Measurements from ENCODE around the gene GGA1. TPM values are rescaled to one million over a fixed set of nuclear protein-coding genes. Genes with fewer than 3 reads are reported as not detected.
"Not testable (repeated sequence)": the region's sequence is repeated elsewhere in the genome, so short reads cannot be mapped to it uniquely, and the experiment has no call there.

Gene GGA1
- total RNA-seq, 1 donor from 2014 or later, result 56.1 TPM

DNA sequence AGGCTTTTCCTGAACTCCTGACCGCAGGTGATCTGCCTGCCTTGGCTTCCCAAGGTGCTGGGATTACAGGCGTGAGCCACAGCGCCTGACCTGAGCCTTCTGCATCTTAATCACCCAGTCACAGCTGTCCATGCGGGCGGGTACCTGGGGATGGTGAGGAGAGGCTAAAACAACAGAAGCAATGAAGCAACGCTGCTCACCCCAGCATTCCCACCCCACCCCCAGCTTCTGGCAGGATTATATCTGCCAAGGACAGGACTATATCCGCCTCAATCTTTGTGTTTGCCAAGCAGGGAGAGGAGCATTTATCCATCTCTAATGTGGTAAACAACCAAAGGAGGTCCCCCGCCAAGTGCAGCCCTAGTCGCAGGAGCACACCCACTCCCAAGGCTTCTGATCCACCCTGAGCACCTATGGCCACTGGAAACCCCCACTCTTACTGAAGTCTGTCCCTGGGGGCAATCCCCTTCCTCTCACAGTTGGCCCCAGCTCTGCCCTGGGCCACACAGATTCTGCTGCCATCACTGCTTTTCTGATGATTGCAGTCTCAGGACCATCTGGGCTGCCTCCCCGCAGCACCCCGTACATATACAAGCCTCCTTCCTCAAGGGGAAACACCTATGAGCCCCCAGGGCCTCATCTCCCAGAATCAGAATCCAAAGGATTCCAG, 20.0 kb upstream of the GGA1 start:
- H3K27me3 Mint-ChIP-seq (ENCODE audit: unreplicated experiment), result peaks cover 8% of the 10 kb centered on the region
- H3K4me3 Mint-ChIP-seq (ENCODE audit: unreplicated experiment), result no peak overlapping the region
- DNase-seq (ENCODE audit: extremely low spot score, unreplicated experiment), result no peak
- H3K9me3 Mint-ChIP-seq (ENCODE audit: unreplicated experiment), result no peaks in the 10 kb centered on the region
- H3K36me3 Mint-ChIP-seq (ENCODE audit: unreplicated experiment), result no peaks in the 10 kb centered on the region
- no peak overlapping the region for H3K27ac Mint-ChIP-seq (ENCODE audit: unreplicated experiment)
- TF ChIP-seq, protein P1, sequence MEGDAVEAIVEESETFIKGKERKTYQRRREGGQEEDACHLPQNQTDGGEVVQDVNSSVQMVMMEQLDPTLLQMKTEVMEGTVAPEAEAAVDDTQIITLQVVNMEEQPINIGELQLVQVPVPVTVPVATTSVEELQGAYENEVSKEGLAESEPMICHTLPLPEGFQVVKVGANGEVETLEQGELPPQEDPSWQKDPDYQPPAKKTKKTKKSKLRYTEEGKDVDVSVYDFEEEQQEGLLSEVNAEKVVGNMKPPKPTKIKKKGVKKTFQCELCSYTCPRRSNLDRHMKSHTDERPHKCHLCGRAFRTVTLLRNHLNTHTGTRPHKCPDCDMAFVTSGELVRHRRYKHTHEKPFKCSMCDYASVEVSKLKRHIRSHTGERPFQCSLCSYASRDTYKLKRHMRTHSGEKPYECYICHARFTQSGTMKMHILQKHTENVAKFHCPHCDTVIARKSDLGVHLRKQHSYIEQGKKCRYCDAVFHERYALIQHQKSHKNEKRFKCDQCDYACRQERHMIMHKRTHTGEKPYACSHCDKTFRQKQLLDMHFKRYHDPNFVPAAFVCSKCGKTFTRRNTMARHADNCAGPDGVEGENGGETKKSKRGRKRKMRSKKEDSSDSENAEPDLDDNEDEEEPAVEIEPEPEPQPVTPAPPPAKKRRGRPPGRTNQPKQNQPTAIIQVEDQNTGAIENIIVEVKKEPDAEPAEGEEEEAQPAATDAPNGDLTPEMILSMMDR (IDR thresholded peaks at IDR 0.05), result no peak
- peaks cover 13% of the 10 kb centered on the region for H3K4me1 Mint-ChIP-seq (ENCODE audit: unreplicated experiment)

DNA sequence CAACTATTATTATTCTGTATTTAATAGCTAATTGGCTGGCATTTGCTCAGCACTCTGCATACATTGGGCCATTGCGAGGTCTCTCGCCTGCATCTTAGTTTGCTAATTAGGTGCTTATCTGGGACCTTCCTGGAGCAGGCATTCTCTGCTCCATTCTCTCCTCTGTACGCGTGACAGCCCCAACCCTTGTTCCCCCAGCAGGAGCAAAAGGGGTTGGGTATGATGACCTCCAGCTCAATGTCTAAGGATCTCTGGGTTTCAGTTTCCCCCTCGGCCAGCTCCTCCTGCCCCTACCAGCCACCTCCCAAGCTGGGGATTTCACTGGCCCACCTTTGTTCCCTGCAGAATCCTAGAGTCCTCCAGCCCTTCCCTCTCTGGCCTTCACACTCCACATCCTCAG, 19.0 kb upstream of the GGA1 start:
- TF ChIP-seq, protein P1 (IDR thresholded peaks at IDR 0.05), result no peak
- peaks cover 8% of the 10 kb centered on the region for H3K27me3 Mint-ChIP-seq (ENCODE audit: unreplicated experiment)
- no peak overlapping the region for H3K4me3 Mint-ChIP-seq (ENCODE audit: unreplicated experiment)
- H3K36me3 Mint-ChIP-seq (ENCODE audit: unreplicated experiment), result no peaks in the 10 kb centered on the region
- H3K27ac Mint-ChIP-seq (ENCODE audit: unreplicated experiment), result no peak overlapping the region
- H3K4me1 Mint-ChIP-seq (ENCODE audit: unreplicated experiment), result peaks cover 13% of the 10 kb centered on the region
- H3K9me3 Mint-ChIP-seq (ENCODE audit: unreplicated experiment), result no peaks in the 10 kb centered on the region
- no peak for DNase-seq (ENCODE audit: extremely low spot score, unreplicated experiment)

DNA sequence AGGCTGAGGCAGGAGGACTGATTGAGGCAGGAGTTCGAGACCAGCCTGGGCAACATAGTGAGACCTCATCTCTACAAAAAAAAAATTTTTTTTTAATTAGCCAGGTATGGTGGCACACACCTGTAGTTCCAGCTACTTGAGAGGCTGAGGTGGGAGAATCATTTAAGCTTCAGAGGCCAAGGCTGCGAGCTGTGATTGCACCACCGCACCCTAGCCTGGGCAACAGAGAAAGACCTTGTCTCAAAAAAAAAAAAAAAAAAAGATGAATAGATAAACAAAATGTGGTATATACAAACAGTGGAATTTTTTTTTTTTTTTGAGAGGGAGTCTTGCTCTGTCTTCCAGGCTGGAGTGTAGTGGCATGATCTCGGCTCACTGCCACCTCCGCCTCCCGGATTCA, 17.6 kb upstream of the GGA1 start:
- not testable (repeated sequence) for H3K36me3 Mint-ChIP-seq (ENCODE audit: unreplicated experiment); H3K27me3 Mint-ChIP-seq (ENCODE audit: unreplicated experiment); H3K9me3 Mint-ChIP-seq (ENCODE audit: unreplicated experiment); H3K4me3 Mint-ChIP-seq (ENCODE audit: unreplicated experiment); DNase-seq (ENCODE audit: extremely low spot score, unreplicated experiment); H3K27ac Mint-ChIP-seq (ENCODE audit: unreplicated experiment)
- peaks cover 13% of the 10 kb centered on the region for H3K4me1 Mint-ChIP-seq (ENCODE audit: unreplicated experiment)

DNA sequence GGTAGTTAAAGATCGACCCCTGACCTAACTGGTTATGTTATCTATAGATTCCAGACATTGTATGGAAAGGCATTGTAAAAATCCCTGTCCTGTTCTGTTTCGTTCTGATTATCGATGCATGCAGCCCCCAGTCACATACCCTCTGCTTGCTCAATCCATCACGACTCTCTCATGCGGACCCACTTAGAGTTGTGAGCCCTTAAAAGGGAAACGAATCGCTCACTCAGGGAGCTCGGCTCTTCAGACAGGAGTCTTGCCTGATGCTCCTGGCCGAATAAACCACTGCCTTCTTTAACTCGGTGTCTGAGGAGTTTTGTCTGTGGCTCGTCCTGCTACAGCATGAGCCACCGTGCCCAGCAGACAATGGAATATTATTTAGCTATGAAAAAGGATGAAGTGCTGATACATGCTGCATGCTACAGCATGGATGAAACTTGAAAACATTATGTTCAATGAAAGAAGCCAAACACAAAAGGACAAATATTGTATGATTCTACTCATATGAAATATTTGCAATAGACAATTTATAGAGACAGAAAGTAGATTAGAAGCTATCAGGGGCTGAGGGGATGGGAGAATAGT, 16.7 kb upstream of the GGA1 start:
- Mint-ChIP-seq H3K9me3 (ENCODE audit: unreplicated experiment) (no peaks in the 10 kb centered on the region), H3K36me3 (ENCODE audit: unreplicated experiment) (no peaks in the 10 kb centered on the region), H3K27ac (ENCODE audit: unreplicated experiment) (no peak overlapping the region), H3K4me3 (ENCODE audit: unreplicated experiment) (peak overlapping the region; percentile 61), H3K4me1 (ENCODE audit: unreplicated experiment) (peaks cover 13% of the 10 kb centered on the region), H3K27me3 (ENCODE audit: unreplicated experiment) (peaks cover 2% of the 10 kb centered on the region)
- DNase-seq (ENCODE audit: extremely low spot score, unreplicated experiment), result no peak
- TF ChIP-seq, protein P1 (IDR thresholded peaks at IDR 0.05), result no peak

DNA sequence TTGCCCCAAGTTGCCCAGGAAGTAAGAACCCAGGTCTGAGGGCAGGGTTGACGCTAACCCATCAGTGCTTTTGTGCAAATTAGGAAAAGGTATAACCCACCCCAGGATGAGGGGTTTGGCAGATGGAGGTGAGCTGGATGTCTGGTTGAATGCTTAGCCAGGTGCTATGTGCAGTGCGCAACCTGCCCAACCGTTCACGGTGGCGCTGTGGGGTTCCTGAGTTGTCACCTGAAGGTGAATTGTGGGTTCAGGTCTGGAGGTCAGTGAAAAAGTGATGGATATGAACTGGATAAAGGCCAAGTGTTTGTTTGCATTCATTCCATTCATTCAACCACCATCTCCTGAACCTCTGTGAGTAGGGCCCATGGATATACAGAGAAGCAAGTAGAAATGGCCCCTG, 14.4 kb upstream of the GGA1 start:
- Mint-ChIP-seq H3K27me3 (ENCODE audit: unreplicated experiment) (no peaks in the 10 kb centered on the region), H3K4me1 (ENCODE audit: unreplicated experiment) (peaks cover 13% of the 10 kb centered on the region), H3K36me3 (ENCODE audit: unreplicated experiment) (no peaks in the 10 kb centered on the region), H3K4me3 (ENCODE audit: unreplicated experiment) (no peak overlapping the region), H3K9me3 (ENCODE audit: unreplicated experiment) (no peaks in the 10 kb centered on the region), H3K27ac (ENCODE audit: unreplicated experiment) (no peak overlapping the region)
- no peak for DNase-seq (ENCODE audit: extremely low spot score, unreplicated experiment)
- TF ChIP-seq, protein P1 (IDR thresholded peaks at IDR 0.05), result no peak

Data from osteocyte (in vitro differentiated cells).